Fibroblast of lung (primary cell): ENCODE results near the gene PLAAT2. TPM values are rescaled to one million over a fixed set of nuclear protein-coding genes. Genes with fewer than 3 reads are reported as not detected.
A peak's percentile ranks its signal among the peaks of the same experiment; 100 is the strongest.

ENCODE experiments used
- DNase-seq, 2 donors: peaks; one replicate each; pipeline versions ENCODE4 v3.0.0 to v3.0.0-alpha.2; 2010; ENCODE audit warnings: low read depth in 2 of 2
- H2AFZ ChIP-seq: 2 replicates; pipeline ENCODE4 v1.5.1; 2012; ENCODE audit warnings: low read length, control low read depth, inconsistent platforms
- H3K27ac ChIP-seq: 2 replicates; pipeline ENCODE4 v1.5.1; 2011; ENCODE audit warnings: low read length, control low read depth; ENCODE audit not compliant: insufficient read depth
- H3K27me3 ChIP-seq: 2 replicates; pipeline ENCODE4 v1.5.1; 2011; ENCODE audit warnings: mild to moderate bottlenecking, low read length; ENCODE audit not compliant: control insufficient read depth, insufficient read depth
- H3K36me3 ChIP-seq: 2 replicates; pipeline ENCODE4 v1.5.1; 2011; ENCODE audit warnings: low read length; ENCODE audit not compliant: control insufficient read depth, insufficient read depth
- H3K4me1 ChIP-seq: 2 replicates; pipeline ENCODE4 v1.5.1; 2011; ENCODE audit warnings: low read length; ENCODE audit not compliant: control insufficient read depth, insufficient read depth; ENCODE audit errors: extremely low read depth
- H3K4me2 ChIP-seq: 2 replicates; pipeline ENCODE4 v1.5.1; 2011; ENCODE audit warnings: low read length, control low read depth; ENCODE audit not compliant: insufficient read depth; ENCODE audit errors: extremely low read depth
- H3K4me3 ChIP-seq, 4 experiments: fragments of 200-600 bp in 1 of 4; sonication (generic) in 1 of 4; replicated peaks in 1 of 4; 2 replicates each; pipeline ENCODE4 v1.5.1; 2011 to 2016; ENCODE audit warnings: low read length in 4 of 4, low read depth in 3 of 4, mild to moderate bottlenecking in 3 of 4, control low read depth in 2 of 4, inconsistent platforms in 1 of 4, mixed read lengths in 1 of 4; ENCODE audit not compliant: insufficient read depth in 1 of 4; ENCODE audit errors: control extremely low read depth in 1 of 4
- H3K79me2 ChIP-seq: 2 replicates; pipeline ENCODE4 v1.5.1; 2012; ENCODE audit warnings: mild to moderate bottlenecking, low read length, inconsistent platforms; ENCODE audit not compliant: control insufficient read depth, insufficient read depth
- H3K9ac ChIP-seq: 2 replicates; pipeline ENCODE4 v1.5.1; 2011; ENCODE audit warnings: mild to moderate bottlenecking, low read length, control low read depth; ENCODE audit not compliant: insufficient read depth
- H3K9me3 ChIP-seq: 2 replicates; pipeline ENCODE4 v1.5.1; 2012; ENCODE audit warnings: low read depth, low read length; ENCODE audit not compliant: control insufficient read depth, insufficient read depth
- H4K20me1 ChIP-seq: 2 replicates; pipeline ENCODE4 v1.5.1; 2011; ENCODE audit warnings: low read length; ENCODE audit not compliant: control insufficient read depth, insufficient read depth; ENCODE audit errors: extremely low read depth
- EZH2 ChIP-seq: IDR thresholded peaks from 2 replicates; pipeline ENCODE4 v1.5.1; 2012; ENCODE audit warnings: low read length, control low read depth, mild to moderate bottlenecking; ENCODE audit errors: missing control alignments
- polyA plus RNA-seq, 2 donors: library from polyadenylated mRNA; depleted of rRNA in 1 of 2; stranded (reverse) in 1 of 2; unstranded in 1 of 2; fragments of >200 nt; gene quantifications; 2 replicates each; pipeline ENCODE4 v1.2.1, GENCODE V29; 2011 to 2012; ENCODE audit warnings: missing spikeins in 1 of 2
- total RNA-seq: library from RNA; depleted of rRNA; stranded (reverse); fragments of >200 nt; gene quantifications from 2 replicates; pipeline ENCODE4 v1.2.1, GENCODE V29; 2014
- TF ChIP-seq, protein P1 (sequence below), 2 donors: IDR thresholded peaks in 1 of 2; conservative IDR thresholded peaks in 1 of 2; 1 replicate in 1 of 2; 2 replicates in 1 of 2; pipeline ENCODE4 v1.5.1; 2011 to 2012; ENCODE audit warnings: low read length in 2 of 2, control low read depth in 1 of 2, inconsistent platforms in 1 of 2, low read depth in 1 of 2, mild to moderate bottlenecking in 1 of 2

The PLAAT2 gene
- total and polyA plus RNA-seq, 2 donors (not counting 1 experiment from before 2014, with no cell fraction given) = not detected

DNA sequence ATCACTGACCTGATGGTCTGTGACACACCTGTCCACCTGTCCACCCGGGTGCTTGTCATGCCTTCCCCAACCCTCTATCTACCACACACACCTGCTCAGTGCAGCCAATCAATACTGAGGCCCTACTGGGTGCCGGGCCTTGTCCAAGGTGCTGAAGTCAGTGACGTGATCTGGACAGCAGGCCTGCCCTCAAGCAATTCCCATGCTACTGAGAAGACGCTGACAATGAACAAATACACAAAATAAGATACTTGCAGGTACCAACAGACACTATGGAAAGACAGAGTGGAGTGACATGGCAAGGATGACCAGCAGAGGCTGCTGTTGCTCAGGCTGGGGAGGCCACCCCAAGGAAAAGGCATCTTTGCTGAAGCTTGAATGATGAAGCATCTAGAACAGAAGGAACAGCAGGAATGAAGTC lies 29.8 kb upstream of the PLAAT2 start:
- Histone ChIP-seq H2AFZ (no peak overlapping the region), H3K4me2 (no peak overlapping the region), H3K4me1 (no peaks in the 10 kb centered on the region), H4K20me1 (no peaks in the 10 kb centered on the region), H3K9ac (no peak overlapping the region), H3K9me3 (no peaks in the 10 kb centered on the region), H3K4me3 (no peak overlapping the region), H3K27ac (no peak overlapping the region), H3K36me3 (no peaks in the 10 kb centered on the region), H3K79me2 (no peaks in the 10 kb centered on the region), H3K27me3 (no peaks in the 10 kb centered on the region)
- peak in 1 of 2 donors; percentile 23 for DNase-seq
- TF ChIP-seq, protein P1, sequence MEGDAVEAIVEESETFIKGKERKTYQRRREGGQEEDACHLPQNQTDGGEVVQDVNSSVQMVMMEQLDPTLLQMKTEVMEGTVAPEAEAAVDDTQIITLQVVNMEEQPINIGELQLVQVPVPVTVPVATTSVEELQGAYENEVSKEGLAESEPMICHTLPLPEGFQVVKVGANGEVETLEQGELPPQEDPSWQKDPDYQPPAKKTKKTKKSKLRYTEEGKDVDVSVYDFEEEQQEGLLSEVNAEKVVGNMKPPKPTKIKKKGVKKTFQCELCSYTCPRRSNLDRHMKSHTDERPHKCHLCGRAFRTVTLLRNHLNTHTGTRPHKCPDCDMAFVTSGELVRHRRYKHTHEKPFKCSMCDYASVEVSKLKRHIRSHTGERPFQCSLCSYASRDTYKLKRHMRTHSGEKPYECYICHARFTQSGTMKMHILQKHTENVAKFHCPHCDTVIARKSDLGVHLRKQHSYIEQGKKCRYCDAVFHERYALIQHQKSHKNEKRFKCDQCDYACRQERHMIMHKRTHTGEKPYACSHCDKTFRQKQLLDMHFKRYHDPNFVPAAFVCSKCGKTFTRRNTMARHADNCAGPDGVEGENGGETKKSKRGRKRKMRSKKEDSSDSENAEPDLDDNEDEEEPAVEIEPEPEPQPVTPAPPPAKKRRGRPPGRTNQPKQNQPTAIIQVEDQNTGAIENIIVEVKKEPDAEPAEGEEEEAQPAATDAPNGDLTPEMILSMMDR (conservative IDR thresholded peaks at IDR 0.05 in 1 of 2, IDR thresholded peaks at IDR 0.05 in 1 of 2; ENCODE audit: low read depth in 1 of 2, low read length in 2 of 2) = peak; percentile 58 to 63
- no peak for TF ChIP-seq EZH2

DNA sequence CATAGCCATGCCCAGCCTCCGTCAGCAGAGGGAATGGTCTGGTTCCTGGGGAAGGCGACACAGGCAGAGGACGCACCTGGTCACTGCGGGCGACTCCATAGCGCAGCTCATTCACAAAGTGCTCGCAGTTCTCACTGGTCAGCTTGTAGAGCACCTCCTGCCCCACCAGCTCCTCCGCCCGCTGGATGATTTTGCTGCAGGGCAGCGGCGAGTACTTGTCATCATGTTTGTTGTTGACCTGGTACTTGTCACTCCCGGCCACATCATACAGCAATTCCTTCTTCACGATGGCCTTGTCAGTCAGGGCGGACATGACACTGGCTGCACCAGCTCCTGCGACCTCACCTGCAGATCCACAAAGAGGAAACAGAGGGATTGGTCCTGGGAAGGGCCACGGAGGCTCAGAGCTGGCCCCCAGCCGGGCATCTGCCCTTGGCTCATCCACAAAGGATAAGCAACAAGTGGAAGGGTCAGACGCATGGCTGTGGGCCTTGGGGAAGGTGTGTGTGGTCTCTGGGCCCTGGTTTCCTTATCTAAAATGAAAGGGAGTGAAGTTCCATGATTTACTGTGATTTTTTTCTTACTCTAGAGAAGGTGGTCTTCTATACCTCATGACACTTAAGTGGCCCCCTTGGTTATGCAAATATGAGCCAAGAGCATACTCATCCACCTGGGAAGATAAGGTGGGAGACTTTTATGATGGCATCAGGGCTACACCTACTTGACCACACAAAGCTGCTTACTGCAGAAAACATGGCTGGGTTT lies 27.0 kb upstream of the PLAAT2 start:
- Histone ChIP-seq H3K36me3 (no peaks in the 10 kb centered on the region), H3K4me2 (no peak overlapping the region), H3K27ac (no peak overlapping the region), H3K79me2 (no peaks in the 10 kb centered on the region), H3K27me3 (no peaks in the 10 kb centered on the region), H3K4me1 (no peaks in the 10 kb centered on the region), H2AFZ (no peak overlapping the region), H4K20me1 (no peaks in the 10 kb centered on the region), H3K9ac (no peak overlapping the region), H3K9me3 (no peaks in the 10 kb centered on the region), H3K4me3 (no peak overlapping the region)
- DNase-seq = no peak
- TF ChIP-seq EZH2 = no peak
- TF ChIP-seq, protein P1 (conservative IDR thresholded peaks at IDR 0.05 in 1 of 2, IDR thresholded peaks at IDR 0.05 in 1 of 2; ENCODE audit: low read depth in 1 of 2, low read length in 2 of 2) = no peak

DNA sequence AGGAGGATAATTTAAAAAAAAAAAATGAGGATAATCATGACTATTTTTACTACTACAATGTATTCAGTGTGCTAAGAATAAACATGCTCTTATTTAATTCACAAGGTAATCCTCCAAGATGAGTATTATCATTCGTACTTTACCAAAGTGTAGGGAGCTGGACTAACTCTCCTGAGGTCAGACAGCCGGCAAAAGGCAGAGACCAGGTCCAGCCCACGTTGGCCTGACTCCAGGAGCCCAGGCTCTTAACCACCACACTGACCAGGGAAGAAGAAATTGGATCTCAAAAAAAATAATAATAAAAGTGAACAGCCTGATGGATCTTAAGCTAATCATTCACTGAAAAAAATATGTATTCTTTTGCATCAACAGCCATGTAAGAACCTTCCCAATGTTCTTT lies 25.8 kb upstream of the PLAAT2 start:
- H3K27me3 ChIP-seq = no peaks in the 10 kb centered on the region
- H2AFZ ChIP-seq = no peak overlapping the region
- H3K9me3 ChIP-seq = no peaks in the 10 kb centered on the region
- H3K4me1 ChIP-seq = no peaks in the 10 kb centered on the region
- no peak for DNase-seq
- TF ChIP-seq EZH2 = no peak
- TF ChIP-seq, protein P1 (conservative IDR thresholded peaks at IDR 0.05 in 1 of 2, IDR thresholded peaks at IDR 0.05 in 1 of 2; ENCODE audit: low read depth in 1 of 2, low read length in 2 of 2) = no peak
- no peak overlapping the region for H3K4me2 ChIP-seq
- no peaks in the 10 kb centered on the region for H4K20me1 ChIP-seq
- no peaks in the 10 kb centered on the region for H3K36me3 ChIP-seq
- H3K27ac ChIP-seq = no peak overlapping the region
- no peak overlapping the region for H3K9ac ChIP-seq
- H3K79me2 ChIP-seq = no peaks in the 10 kb centered on the region
- H3K4me3 ChIP-seq = no peak overlapping the region
